Measurements from ENCODE around the gene OBP2B. TPM values are rescaled to one million over a fixed set of nuclear protein-coding genes. Genes with fewer than 3 reads are reported as not detected.

The OBP2B gene
- total RNA-seq, 1 experiment from 2014 or later: not detected

GRCh38 chr9:133199648-133200321 is 9.3 kb downstream of the OBP2B start:
- no TSS peak for BruUV-seq (replicated peaks)
- intact Hi-C loops (cut with micrococcal nuclease; ENCODE audit: unreplicated experiment) (no loop called here), in situ Hi-C loops (cut with HindIII; ENCODE audit: low pct_unique_long_range_greater_than_20kb, low sequenced_read_pairs) (no loop called here)
- Histone ChIP-seq H3K27ac (ENCODE audit: low read length) (no peak overlapping the region), H3K4me1 (ENCODE audit: control insufficient read depth, insufficient read depth, low read length) (no peaks in the 10 kb centered on the region), H3K27me3 (ENCODE audit: control insufficient read depth, insufficient read depth, low read length) (no peaks in the 10 kb centered on the region), H3K36me3 (ENCODE audit: control insufficient read depth, insufficient read depth, low read length) (no peaks in the 10 kb centered on the region), H3K9me3 (ENCODE audit: control insufficient read depth, insufficient read depth, low read depth, low read length) (no peaks in the 10 kb centered on the region), H3K4me3 (ENCODE audit: low read depth in 2 of 2, low read length in 2 of 2) (no peak overlapping the region)
- ATAC-seq (no peak), DNase-seq (ENCODE audit: low read depth, low spot score) (no peak)
- no peak for TF ChIP-seq POLR2AphosphoS5 (IDR thresholded peaks at IDR 0.05; ENCODE audit: low read depth, low read length)
- TF ChIP-seq REST (IDR thresholded peaks at IDR 0.05; ENCODE audit: insufficient read depth in 1 of 2, low read depth in 2 of 2, low read length in 1 of 2): no peak
- no peak for TF ChIP-seq CTCF (IDR thresholded peaks at IDR 0.05)
- no peak for TF ChIP-seq SIN3A (IDR thresholded peaks at IDR 0.05; ENCODE audit: borderline replicate concordance, insufficient read depth, low read depth, low read length)
- no peak for TF ChIP-seq TCF7L2 (IDR thresholded peaks at IDR 0.05; ENCODE audit: low read depth, low read length)
- CTCF ChIA-PET: no interaction called here
- POLR2A ChIA-PET: no interaction called here

GRCh38 chr9:133195029-133195428 is 14.0 kb downstream of the OBP2B start:
- Histone ChIP-seq H3K9me3 (ENCODE audit: control insufficient read depth, insufficient read depth, low read depth, low read length) (no peaks in the 10 kb centered on the region), H3K4me3 (ENCODE audit: low read depth in 2 of 2, low read length in 2 of 2) (no peak overlapping the region), H3K36me3 (ENCODE audit: control insufficient read depth, insufficient read depth, low read length) (no peaks in the 10 kb centered on the region), H3K4me1 (ENCODE audit: control insufficient read depth, insufficient read depth, low read length) (no peaks in the 10 kb centered on the region), H3K27me3 (ENCODE audit: control insufficient read depth, insufficient read depth, low read length) (no peaks in the 10 kb centered on the region), H3K27ac (ENCODE audit: low read length) (no peak overlapping the region)
- ChIA-PET POLR2A (no interaction called here), CTCF (interaction anchor here (1.2 kb wide), 1 partner anchor 9 kb away, joined by 3 read pairs; no protein-coding TSS in a partner anchor)
- no TSS peak for BruUV-seq (replicated peaks)
- in situ Hi-C loops (cut with HindIII; ENCODE audit: low pct_unique_long_range_greater_than_20kb, low sequenced_read_pairs): no loop called here
- ATAC-seq (no peak), DNase-seq (ENCODE audit: low read depth, low spot score) (no peak)
- TF ChIP-seq CTCF (IDR thresholded peaks at IDR 0.05) (no peak), POLR2AphosphoS5 (IDR thresholded peaks at IDR 0.05; ENCODE audit: low read depth, low read length) (no peak), TCF7L2 (IDR thresholded peaks at IDR 0.05; ENCODE audit: low read depth, low read length) (no peak), REST (IDR thresholded peaks at IDR 0.05; ENCODE audit: insufficient read depth in 1 of 2, low read depth in 2 of 2, low read length in 1 of 2) (no peak), SIN3A (IDR thresholded peaks at IDR 0.05; ENCODE audit: borderline replicate concordance, insufficient read depth, low read depth, low read length) (no peak)
- intact Hi-C loops (cut with micrococcal nuclease; ENCODE audit: unreplicated experiment): no loop called here

Data from Panc1 (cell line).